Ovary (tissue), 10 donors: ENCODE measurements around the gene ZNF343. TPM values are rescaled to one million over a fixed set of nuclear protein-coding genes. Genes with fewer than 3 reads are reported as not detected.

ENCODE experiments used
- DNase-seq, 5 donors: peaks; one replicate each; pipeline ENCODE4 v3.0.0-alpha.2; 2019 to 2020
- H3K27ac ChIP-seq, 2 donors: fragments of 200-600 bp; one replicate each; pipeline versions ENCODE4 v1.5.1 to v1.8.0; 2019 to 2022
- H3K27me3 ChIP-seq: fragments of 200-600 bp; one replicate; pipeline ENCODE4 v1.8.0; 2022
- H3K36me3 ChIP-seq: fragments of 200-600 bp; sonication (generic); one replicate; pipeline ENCODE4 v1.5.1; 2019
- H3K4me1 ChIP-seq: one replicate; pipeline ENCODE4 v1.8.1; 2013; ENCODE audit warnings: mild to moderate bottlenecking, moderate library complexity; ENCODE audit not compliant: insufficient read depth
- H3K4me3 ChIP-seq: fragments of 200-600 bp; sonication (generic); one replicate; pipeline ENCODE4 v1.5.1; 2017
- H3K9me3 ChIP-seq, 2 donors: fragments of 200-600 bp in 1 of 2; sonication (generic) in 1 of 2; one replicate each; pipeline versions ENCODE4 v1.5.1 to v1.8.1; 2013 to 2019; ENCODE audit warnings: mild to moderate bottlenecking in 1 of 2, moderate library complexity in 1 of 2
- EP300 ChIP-seq: sonication (generic); formaldehyde crosslinking; IDR thresholded peaks from one replicate; pipeline ENCODE4 v1.6.1; 2017; ENCODE audit warnings: antibody characterized with exemption
- POLR2A ChIP-seq: fragments of 450-650 bp; IDR thresholded peaks from one replicate; pipeline ENCODE4 v1.6.1; 2017; ENCODE audit warnings: antibody characterized with exemption, mild to moderate bottlenecking, moderate library complexity
- WGBS, 3 donors: extraction: QIAGEN DNeasy Blood & Tissue Kit in 1 of 3; methylation state at CpG; one replicate each; pipeline versions ENCODE4 v1.1.5 to v1.1.7; 2013 to 2017; 5-methylcytosine and 5-hydroxymethylcytosine counted together
- intact Hi-C, 4 donors: fragments of 100-400 bp; cut with DNase I; formaldehyde crosslinking; loops; one replicate each; pipeline versions ENCODE4 v1.11.0 to v1.15.1; 2022 to 2023
- long read RNA-seq, 3 donors: library from polyadenylated mRNA in 2 of 3; unstranded in 2 of 3; transcript quantifications; one replicate each; pipeline ENCODE4 v2.0.0 and lab custom pipeline, GENCODE V29; 2021 to 2026
- polyA plus RNA-seq, 2 donors: library from polyadenylated mRNA; stranded (reverse); fragments of 200-250 nt in 1 of 2; fragments of 350-450 nt in 1 of 2; fragmentation: Illumina TruSeq in 1 of 2; extraction: RNeasy Lipid Tissue Mini Kit (QIAGEN cat#74804) in 1 of 2; gene quantifications; one replicate each; pipeline ENCODE4 v1.2.3, GENCODE V29; 2013 to 2014
- total RNA-seq, 7 donors: library from RNA; depleted of rRNA in 2 of 7; stranded (reverse); fragments of >200 nt in 2 of 7; fragmentation: NEBNext Ultra II Directional in 3 of 7; extraction: Animal tissue kit (Norgen Biotek cat#: 25700) in 3 of 7; gene quantifications; one replicate each; pipeline versions ENCODE4 v1.1.0 to v1.2.4, GENCODE V29; 2016 to 2023
- TF ChIP-seq, protein P1 (sequence below), 3 donors: fragments of 450-650 bp in 2 of 3; fragments of 200-600 bp in 1 of 3; IDR thresholded peaks; one replicate each; pipeline versions ENCODE4 v1.5.1 to v1.8.0; 2016 to 2022; ENCODE audit warnings: antibody characterized with exemption in 3 of 3, mild to moderate bottlenecking in 1 of 3
- donor health status: DM: no; HTN: no; CAD: no; lungs with moderate emphysema.
- donor health status: DM: no; HTN: no; CAD: no.
- donor health status: Bipolar disorder and iron deficiency.
- donor health status: DM: yes; HTN: yes; CAD: no.
- donor health status: DM: no; HTN: no; CAD: no.
- donor health status: DM: yes; HTN: yes; CAD: no.

The ZNF343 gene
- total RNA-seq (10 to 100 TPM in 5 of 7 donors, 1 to 10 TPM in 2; 5.2 to 16.5 (median 12.3) TPM), polyA plus RNA-seq (10 to 100 TPM in 1 of 2 donors, 1 to 10 TPM in 1; 8.0 to 13.5 TPM)
- long read RNA-seq, donor 1, transcript ZNF343-201 (6 exons, 3,632 nt), result major isoform, 6 of 14 reads
- long read RNA-seq, donor 1, partial matches to known transcripts, result 1 of 14 reads
- long read RNA-seq, donor 1, other reads (novel, unspliced or antisense), result 7 of 14 reads
- long read RNA-seq, donor 2, partial matches to known transcripts, result 0 of 1 reads
- long read RNA-seq, donor 2, other reads (novel, unspliced or antisense), result 0 of 1 reads
- long read RNA-seq, donor 3, transcript ZNF343-201 (6 exons, 3,632 nt), result major isoform, 13 of 30 reads
- long read RNA-seq, donor 3, partial matches to known transcripts, result 0 of 30 reads
- long read RNA-seq, donor 3, other reads (novel, unspliced or antisense), result 16 of 30 reads

DNA sequence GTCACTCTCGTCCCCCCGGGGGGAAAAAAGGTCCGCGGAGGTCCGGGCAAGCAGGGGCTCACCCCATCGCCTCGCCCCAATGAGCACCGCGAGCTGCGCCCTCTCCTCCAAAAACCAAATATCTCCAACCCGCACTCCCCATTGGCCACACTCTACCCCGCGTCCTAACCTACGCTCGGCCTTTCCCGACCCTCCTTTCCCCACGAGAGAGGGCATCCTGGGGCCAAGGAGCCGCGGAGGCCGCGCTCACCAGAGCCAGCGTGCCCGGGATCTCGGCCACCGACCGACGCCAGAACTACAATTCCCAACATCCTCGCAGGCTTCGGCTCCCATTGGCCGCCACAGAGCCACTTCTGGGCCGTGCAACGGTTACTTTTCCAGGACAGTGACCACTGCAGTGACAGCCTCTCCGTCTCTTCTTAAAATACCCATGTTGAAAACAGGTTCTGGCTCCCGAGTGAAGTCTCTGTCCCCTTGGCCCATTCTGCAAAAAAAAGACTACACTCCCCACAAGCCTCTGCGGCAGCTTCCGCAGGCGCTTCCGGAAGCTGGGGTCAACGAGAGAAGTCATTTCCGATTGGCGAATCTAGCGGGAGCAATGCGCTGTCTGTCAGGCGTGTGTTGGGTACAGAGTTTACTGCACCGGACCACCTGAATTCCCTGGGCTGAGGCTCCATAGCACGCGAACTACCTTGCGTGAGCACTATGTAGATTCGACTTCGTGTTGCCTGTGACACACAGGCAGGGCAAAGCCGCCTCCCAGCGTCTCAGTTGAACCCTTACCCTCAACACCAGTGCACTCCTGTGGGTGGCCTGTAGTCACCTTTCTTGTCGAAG lies at the start of gene ZNF343:
Gene ZNF343, minus strand, starts transcription at position 285 of the 837 bp plus-strand sequence. CDS start 15,020 bp downstream, outside the sequence.
- intact Hi-C loops, result no loop called here
- 0 to 1% (median 1%) methylated on average over 53 of the region's 53 CpGs for WGBS, 3 donors
- Histone ChIP-seq H3K36me3 (no peaks in the 10 kb centered on the region), H3K27me3 (no peaks in the 10 kb centered on the region), H3K9me3 (no peaks in the 10 kb centered on the region), H3K4me1 (peaks cover 8% of the 10 kb centered on the region), H3K27ac (peak within 1 kb of the TSS; percentile 40 to 80), H3K4me3 (peak within 1 kb of the TSS; percentile 93)
- peak; percentile 73 to 84 (median 80) for DNase-seq
- TF ChIP-seq POLR2A (peak; percentile 46), EP300 (no peak)
- TF ChIP-seq, protein P1, sequence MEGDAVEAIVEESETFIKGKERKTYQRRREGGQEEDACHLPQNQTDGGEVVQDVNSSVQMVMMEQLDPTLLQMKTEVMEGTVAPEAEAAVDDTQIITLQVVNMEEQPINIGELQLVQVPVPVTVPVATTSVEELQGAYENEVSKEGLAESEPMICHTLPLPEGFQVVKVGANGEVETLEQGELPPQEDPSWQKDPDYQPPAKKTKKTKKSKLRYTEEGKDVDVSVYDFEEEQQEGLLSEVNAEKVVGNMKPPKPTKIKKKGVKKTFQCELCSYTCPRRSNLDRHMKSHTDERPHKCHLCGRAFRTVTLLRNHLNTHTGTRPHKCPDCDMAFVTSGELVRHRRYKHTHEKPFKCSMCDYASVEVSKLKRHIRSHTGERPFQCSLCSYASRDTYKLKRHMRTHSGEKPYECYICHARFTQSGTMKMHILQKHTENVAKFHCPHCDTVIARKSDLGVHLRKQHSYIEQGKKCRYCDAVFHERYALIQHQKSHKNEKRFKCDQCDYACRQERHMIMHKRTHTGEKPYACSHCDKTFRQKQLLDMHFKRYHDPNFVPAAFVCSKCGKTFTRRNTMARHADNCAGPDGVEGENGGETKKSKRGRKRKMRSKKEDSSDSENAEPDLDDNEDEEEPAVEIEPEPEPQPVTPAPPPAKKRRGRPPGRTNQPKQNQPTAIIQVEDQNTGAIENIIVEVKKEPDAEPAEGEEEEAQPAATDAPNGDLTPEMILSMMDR (IDR thresholded peaks at IDR 0.05), result no peak

- 27 to 31% (median 29%) methylated on average over 22 of the region's 22 CpGs for WGBS, 3 donors
- Histone ChIP-seq H3K36me3 (no peaks in the 10 kb centered on the region), H3K27ac (no peak overlapping the region)
Observed at GRCh38 chr20:2557873-2558580, 49.3 kb upstream of the ZNF343 start.

DNA sequence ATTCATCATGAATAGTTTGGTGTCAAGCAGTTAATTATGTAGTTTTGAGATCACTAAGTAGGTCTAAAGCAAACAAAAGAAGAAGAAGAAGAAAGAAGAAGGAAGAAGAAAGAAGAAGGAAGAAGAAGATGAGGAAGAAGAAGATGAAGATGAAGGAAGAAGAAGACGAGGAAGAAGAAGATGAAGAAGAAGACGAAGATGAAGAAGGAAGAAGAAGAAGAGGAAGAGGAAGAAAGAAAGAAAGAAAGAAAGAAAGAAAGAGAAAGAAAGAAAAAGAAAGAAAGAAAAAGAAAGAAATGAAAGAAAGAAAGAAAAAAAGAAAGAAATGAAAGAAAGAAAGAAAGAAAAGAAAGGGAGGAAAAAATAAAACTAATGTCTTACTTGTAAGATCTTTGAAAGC lies 36.9 kb upstream of the ZNF343 start:
- H3K27ac ChIP-seq, result no peak overlapping the region
- H3K36me3 ChIP-seq, result no peaks in the 10 kb centered on the region
- TF ChIP-seq EP300 (no peak), POLR2A (no peak)
- TF ChIP-seq, protein P1 (IDR thresholded peaks at IDR 0.05), result no peak
- intact Hi-C loops, result no loop called here
- no peaks in the 10 kb centered on the region for H3K9me3 ChIP-seq
- H3K4me1 ChIP-seq, result no peaks in the 10 kb centered on the region
- H3K27me3 ChIP-seq, result no peaks in the 10 kb centered on the region
- 83 to 93% (median 87%) methylated on average over 2 of the region's 2 CpGs for WGBS, 3 donors
- no peak for DNase-seq
- H3K4me3 ChIP-seq, result no peak overlapping the region

More at GRCh38 chr20:2557873-2558580, 49.3 kb upstream of the ZNF343 start:
- H3K4me1 ChIP-seq, result no peaks in the 10 kb centered on the region
- no peak overlapping the region for H3K4me3 ChIP-seq
- intact Hi-C loops, result no loop called here
- no peaks in the 10 kb centered on the region for H3K9me3 ChIP-seq
- DNase-seq, result no peak
- TF ChIP-seq POLR2A (no peak), EP300 (no peak)
- TF ChIP-seq, protein P1 (IDR thresholded peaks at IDR 0.05), result no peak
- peaks cover 4% of the 10 kb centered on the region for H3K27me3 ChIP-seq

DNA sequence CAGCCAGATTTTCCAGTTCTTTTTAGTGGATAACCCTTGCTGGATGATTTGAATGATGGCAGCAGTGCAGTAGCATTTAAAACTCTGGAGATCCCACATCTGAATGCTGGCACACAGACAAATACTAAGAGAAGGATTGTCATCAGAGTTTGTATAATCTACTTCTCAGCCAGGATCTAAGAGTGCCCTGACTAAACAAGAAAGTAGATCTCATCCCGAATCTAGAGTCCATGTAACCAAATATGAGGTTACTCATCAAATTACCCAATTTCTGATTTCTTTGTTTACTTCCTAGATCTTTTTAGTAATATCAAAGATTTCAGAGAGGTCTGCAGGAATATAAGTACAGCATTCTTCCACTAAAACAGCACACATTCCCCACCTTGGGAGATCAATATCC lies 35.5 kb upstream of the ZNF343 start:
- Histone ChIP-seq H3K4me3 (no peak overlapping the region), H3K4me1 (peaks cover 2% of the 10 kb centered on the region), H3K27me3 (no peaks in the 10 kb centered on the region), H3K27ac (no peak overlapping the region), H3K9me3 (no peaks in the 10 kb centered on the region), H3K36me3 (no peaks in the 10 kb centered on the region)
- 72 to 83% (median 79%) methylated on average over 1 of the region's 1 CpG for WGBS, 3 donors
- no peak for DNase-seq
- intact Hi-C loops, result no loop called here
- TF ChIP-seq EP300 (no peak), POLR2A (no peak)
- TF ChIP-seq, protein P1 (IDR thresholded peaks at IDR 0.05), result no peak
